ENCODE measurements around the gene IL24. TPM values are rescaled to one million over a fixed set of nuclear protein-coding genes. Genes with fewer than 3 reads are reported as not detected.

Gene IL24
- total and polyA plus RNA-seq, 2 donors (not counting 1 experiment from before 2014, with no cell fraction given), result not detected

DNA sequence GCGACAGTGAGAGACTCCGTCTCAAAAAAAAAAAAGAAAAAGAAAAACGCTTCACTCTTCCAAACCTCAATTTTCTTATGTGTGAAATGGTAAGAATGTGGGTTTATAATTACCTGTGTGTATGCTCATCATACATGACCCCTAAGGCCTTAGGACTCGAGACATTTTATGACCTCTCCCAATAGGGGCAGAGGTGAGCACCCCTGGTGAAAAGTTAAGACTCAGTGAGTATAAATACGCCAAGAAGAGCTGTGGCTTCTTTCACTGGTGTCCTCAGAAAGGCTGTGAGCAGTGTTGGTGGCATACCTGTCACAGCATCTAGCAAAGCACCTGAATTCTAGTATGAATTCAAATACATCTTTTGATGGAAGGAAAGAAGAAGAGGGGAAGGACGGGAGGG lies 32.3 kb downstream of the IL24 start:
- DNase-seq, result peak; percentile 55
- 83% methylated on average over 1 of the region's 6 CpGs for WGBS (ENCODE audit: insufficient coverage)
- Histone ChIP-seq H3K27me3 (replicated peaks in 1 of 4; ENCODE audit: control extremely low read depth in 1 of 4, control insufficient read depth in 3 of 4, insufficient read depth in 4 of 4, low read length in 3 of 4) (no peaks in the 10 kb centered on the region), H3K4me3 (ENCODE audit: control extremely low read depth in 1 of 5, extremely low read depth in 1 of 5, insufficient read depth in 1 of 5, low read depth in 2 of 5, low read length in 4 of 5) (peak overlapping the region in 3 of 5 experiments; percentile 19 to 54 (median 31)), H3K27ac (ENCODE audit: low read length in 2 of 2) (peak overlapping the region; percentile 88 to 96), H3K4me2 (replicated peaks; ENCODE audit: low read depth, low read length, poor library complexity, severe bottlenecking) (peak overlapping the region; percentile 82), H3K36me3 (replicated peaks in 1 of 2; ENCODE audit: control extremely low read depth in 1 of 2, control insufficient read depth in 1 of 2, extremely low read depth in 1 of 2, insufficient read depth in 2 of 2, low read length in 1 of 2) (no peaks in the 10 kb centered on the region), H4K20me1 (ENCODE audit: control insufficient read depth, insufficient read depth, low read length, poor library complexity, severe bottlenecking) (no peaks in the 10 kb centered on the region), H3K9ac (ENCODE audit: low read length) (peak overlapping the region; percentile 54), H3K9me3 (ENCODE audit: control extremely low read depth in 1 of 3, control insufficient read depth in 2 of 3, insufficient read depth in 1 of 3, low read length in 2 of 3) (no peaks in the 10 kb centered on the region), H3K79me2 (ENCODE audit: control insufficient read depth, insufficient read depth, low read length) (peaks cover 83% of the 10 kb centered on the region), H3K4me1 (ENCODE audit: control insufficient read depth in 2 of 2, insufficient read depth in 2 of 2, low read length in 2 of 2) (peaks cover 88 to 91% of the 10 kb centered on the region in 2 donors), H2AFZ (ENCODE audit: insufficient read depth, low read depth, low read length, poor library complexity, severe bottlenecking) (peak overlapping the region; percentile 57)
- H3K27ac Mint-ChIP-seq, result peak overlapping the region; percentile 99
- no peak for TF ChIP-seq EZH2 (IDR thresholded peaks at IDR 0.05; ENCODE audit: borderline replicate concordance, insufficient read depth, low read depth, low read length, poor library complexity, severe bottlenecking)
- TF ChIP-seq, protein P1, sequence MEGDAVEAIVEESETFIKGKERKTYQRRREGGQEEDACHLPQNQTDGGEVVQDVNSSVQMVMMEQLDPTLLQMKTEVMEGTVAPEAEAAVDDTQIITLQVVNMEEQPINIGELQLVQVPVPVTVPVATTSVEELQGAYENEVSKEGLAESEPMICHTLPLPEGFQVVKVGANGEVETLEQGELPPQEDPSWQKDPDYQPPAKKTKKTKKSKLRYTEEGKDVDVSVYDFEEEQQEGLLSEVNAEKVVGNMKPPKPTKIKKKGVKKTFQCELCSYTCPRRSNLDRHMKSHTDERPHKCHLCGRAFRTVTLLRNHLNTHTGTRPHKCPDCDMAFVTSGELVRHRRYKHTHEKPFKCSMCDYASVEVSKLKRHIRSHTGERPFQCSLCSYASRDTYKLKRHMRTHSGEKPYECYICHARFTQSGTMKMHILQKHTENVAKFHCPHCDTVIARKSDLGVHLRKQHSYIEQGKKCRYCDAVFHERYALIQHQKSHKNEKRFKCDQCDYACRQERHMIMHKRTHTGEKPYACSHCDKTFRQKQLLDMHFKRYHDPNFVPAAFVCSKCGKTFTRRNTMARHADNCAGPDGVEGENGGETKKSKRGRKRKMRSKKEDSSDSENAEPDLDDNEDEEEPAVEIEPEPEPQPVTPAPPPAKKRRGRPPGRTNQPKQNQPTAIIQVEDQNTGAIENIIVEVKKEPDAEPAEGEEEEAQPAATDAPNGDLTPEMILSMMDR (IDR thresholded peaks at IDR 0.05), result no peak
- peak overlapping the region; percentile 76 for H3K4me3 Mint-ChIP-seq
- no peaks in the 10 kb centered on the region for H3K9me3 Mint-ChIP-seq (ENCODE audit: insufficient read depth)
- no peaks in the 10 kb centered on the region for H3K27me3 Mint-ChIP-seq
- ChIA-PET CTCF (interaction anchor here (0.6 to 14.5 kb wide), 7 partner anchors 12 to 294 kb away, joined by 3 to 723 read pairs (median 78); partner anchors contain the start of genes DYRK3 and FCMR), POLR2A (interaction anchor here (1.6 to 5.6 kb wide), 3 partner anchors 8 to 24 kb away, joined by 4 to 81 read pairs (median 69); partner anchors contain the start of gene FCMR)
- peaks cover 68% of the 10 kb centered on the region for H3K4me1 Mint-ChIP-seq
- intact Hi-C loops (cut with micrococcal nuclease), result loop anchor here (5.0 kb wide), 1 partner anchor 393 kb away; the partner anchor contains the start of gene CD55
- no peak for ATAC-seq (ENCODE audit: low read depth)

DNA sequence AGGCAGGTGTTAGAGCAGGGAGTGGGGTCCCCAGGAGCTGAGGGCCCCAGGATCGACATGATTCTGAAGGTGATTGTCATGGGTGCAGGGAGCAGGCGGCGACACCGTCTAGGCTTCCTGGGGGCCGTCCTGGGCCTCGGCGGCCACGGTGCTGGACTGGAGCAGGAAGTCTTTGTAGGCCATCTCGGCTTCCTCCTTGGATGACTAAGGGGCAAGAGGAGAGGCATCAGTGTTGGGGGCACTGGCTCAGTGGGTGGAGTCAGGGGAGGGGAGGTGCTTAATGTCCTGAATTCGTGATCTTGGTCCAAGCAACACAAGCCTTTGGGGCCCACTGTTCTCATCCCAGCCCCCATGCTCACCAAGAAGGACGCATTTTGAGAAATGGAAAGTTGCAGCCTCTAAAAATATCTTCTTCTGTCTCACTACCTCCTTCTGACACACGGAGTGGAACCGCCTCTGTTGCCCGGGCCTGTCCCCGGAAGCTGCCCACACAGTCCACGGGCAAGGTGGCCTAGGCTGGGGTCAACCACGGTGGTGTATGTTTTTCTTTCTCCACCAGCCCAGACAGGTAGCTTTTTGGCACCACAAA lies 33.1 kb downstream of the IL24 start:
- Mint-ChIP-seq H3K4me1 (peaks cover 68% of the 10 kb centered on the region), H3K27me3 (no peaks in the 10 kb centered on the region), H3K27ac (peak overlapping the region; percentile 99), H3K9me3 (ENCODE audit: insufficient read depth) (no peaks in the 10 kb centered on the region), H3K4me3 (peak overlapping the region; percentile 86)
- peak; percentile 79 for DNase-seq
- ATAC-seq (ENCODE audit: low read depth), result peak; percentile 78
- intact Hi-C loops (cut with micrococcal nuclease), result loop anchor here (1.0 to 5.0 kb wide), 3 partner anchors 8 to 52 kb away; partner anchors contain the start of gene IL24
- Histone ChIP-seq H3K4me2 (replicated peaks; ENCODE audit: low read depth, low read length, poor library complexity, severe bottlenecking) (peak overlapping the region; percentile 82), H3K9me3 (ENCODE audit: control extremely low read depth in 1 of 3, control insufficient read depth in 2 of 3, insufficient read depth in 1 of 3, low read length in 2 of 3) (no peaks in the 10 kb centered on the region), H3K27ac (ENCODE audit: low read length in 2 of 2) (peak overlapping the region; percentile 88 to 96), H3K79me2 (ENCODE audit: control insufficient read depth, insufficient read depth, low read length) (peaks cover 75% of the 10 kb centered on the region), H3K4me1 (ENCODE audit: control insufficient read depth in 2 of 2, insufficient read depth in 2 of 2, low read length in 2 of 2) (peaks cover 80 to 83% of the 10 kb centered on the region in 2 donors), H3K36me3 (replicated peaks in 1 of 2; ENCODE audit: control extremely low read depth in 1 of 2, control insufficient read depth in 1 of 2, extremely low read depth in 1 of 2, insufficient read depth in 2 of 2, low read length in 1 of 2) (no peaks in the 10 kb centered on the region), H3K4me3 (ENCODE audit: control extremely low read depth in 1 of 5, extremely low read depth in 1 of 5, insufficient read depth in 1 of 5, low read depth in 2 of 5, low read length in 4 of 5) (peak overlapping the region in 4 of 5 experiments; percentile 19 to 54 (median 29)), H3K27me3 (replicated peaks in 1 of 4; ENCODE audit: control extremely low read depth in 1 of 4, control insufficient read depth in 3 of 4, insufficient read depth in 4 of 4, low read length in 3 of 4) (no peaks in the 10 kb centered on the region), H2AFZ (ENCODE audit: insufficient read depth, low read depth, low read length, poor library complexity, severe bottlenecking) (peak overlapping the region; percentile 57), H4K20me1 (ENCODE audit: control insufficient read depth, insufficient read depth, low read length, poor library complexity, severe bottlenecking) (no peaks in the 10 kb centered on the region), H3K9ac (ENCODE audit: low read length) (peak overlapping the region; percentile 54)
- TF ChIP-seq, protein P1 (IDR thresholded peaks at IDR 0.05), result no peak
- TF ChIP-seq EZH2 (IDR thresholded peaks at IDR 0.05; ENCODE audit: borderline replicate concordance, insufficient read depth, low read depth, low read length, poor library complexity, severe bottlenecking), result no peak
- CTCF ChIA-PET, result interaction anchor here (0.6 to 14.5 kb wide), 15 partner anchors 12 to 323 kb away, joined by 3 to 723 read pairs (median 20); partner anchors contain the start of genes DYRK3, FCMR and PIGR
- POLR2A ChIA-PET, result interaction anchor here (0.8 to 5.6 kb wide), 5 partner anchors 9 to 295 kb away, joined by 3 to 81 read pairs (median 4); partner anchors contain the start of genes DYRK3 and FCMR
- 1% methylated on average over 14 of the region's 17 CpGs for WGBS (ENCODE audit: insufficient coverage)
